Choroid plexus epithelial cell (primary cell): ENCODE data around the gene CSF2.

ENCODE experiments used
- DNase-seq: peaks from one replicate; pipeline ENCODE4 v3.0.0-alpha.2; 2010; ENCODE audit warnings: low read depth
- H3K4me3 ChIP-seq: 2 replicates; pipeline ENCODE4 v1.5.1; 2011; ENCODE audit warnings: low read depth, mild to moderate bottlenecking, control low read depth, low read length, moderate library complexity
- TF ChIP-seq, protein P1 (sequence below): conservative IDR thresholded peaks from 2 replicates; pipeline ENCODE4 v1.5.1; 2011; ENCODE audit warnings: low read depth, mild to moderate bottlenecking, control low read depth, inconsistent platforms, low read length, moderate library complexity

Gene CSF2

DNA sequence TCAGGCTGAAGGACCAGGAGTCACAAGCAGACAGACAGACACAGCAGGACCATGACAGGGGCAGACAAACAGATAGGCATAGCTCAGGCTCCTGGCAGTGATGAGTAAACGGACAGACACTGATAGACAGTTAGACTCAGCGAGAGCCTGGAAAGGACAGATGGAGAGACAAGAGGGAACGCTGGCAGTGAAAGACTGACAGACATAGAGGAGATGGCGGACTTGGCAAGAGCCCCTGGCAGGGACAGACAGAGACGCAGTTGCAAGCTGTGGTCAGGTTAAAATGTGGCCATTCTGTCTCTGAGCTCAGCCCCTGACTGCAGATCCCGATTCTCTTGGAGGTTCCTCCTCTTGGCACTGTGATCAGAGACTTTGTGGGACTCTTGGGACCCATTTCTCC, 13.6 kb downstream of the CSF2 start:
- TF ChIP-seq, protein P1, sequence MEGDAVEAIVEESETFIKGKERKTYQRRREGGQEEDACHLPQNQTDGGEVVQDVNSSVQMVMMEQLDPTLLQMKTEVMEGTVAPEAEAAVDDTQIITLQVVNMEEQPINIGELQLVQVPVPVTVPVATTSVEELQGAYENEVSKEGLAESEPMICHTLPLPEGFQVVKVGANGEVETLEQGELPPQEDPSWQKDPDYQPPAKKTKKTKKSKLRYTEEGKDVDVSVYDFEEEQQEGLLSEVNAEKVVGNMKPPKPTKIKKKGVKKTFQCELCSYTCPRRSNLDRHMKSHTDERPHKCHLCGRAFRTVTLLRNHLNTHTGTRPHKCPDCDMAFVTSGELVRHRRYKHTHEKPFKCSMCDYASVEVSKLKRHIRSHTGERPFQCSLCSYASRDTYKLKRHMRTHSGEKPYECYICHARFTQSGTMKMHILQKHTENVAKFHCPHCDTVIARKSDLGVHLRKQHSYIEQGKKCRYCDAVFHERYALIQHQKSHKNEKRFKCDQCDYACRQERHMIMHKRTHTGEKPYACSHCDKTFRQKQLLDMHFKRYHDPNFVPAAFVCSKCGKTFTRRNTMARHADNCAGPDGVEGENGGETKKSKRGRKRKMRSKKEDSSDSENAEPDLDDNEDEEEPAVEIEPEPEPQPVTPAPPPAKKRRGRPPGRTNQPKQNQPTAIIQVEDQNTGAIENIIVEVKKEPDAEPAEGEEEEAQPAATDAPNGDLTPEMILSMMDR = no peak
- DNase-seq = no peak
- H3K4me3 ChIP-seq = no peak overlapping the region

DNA sequence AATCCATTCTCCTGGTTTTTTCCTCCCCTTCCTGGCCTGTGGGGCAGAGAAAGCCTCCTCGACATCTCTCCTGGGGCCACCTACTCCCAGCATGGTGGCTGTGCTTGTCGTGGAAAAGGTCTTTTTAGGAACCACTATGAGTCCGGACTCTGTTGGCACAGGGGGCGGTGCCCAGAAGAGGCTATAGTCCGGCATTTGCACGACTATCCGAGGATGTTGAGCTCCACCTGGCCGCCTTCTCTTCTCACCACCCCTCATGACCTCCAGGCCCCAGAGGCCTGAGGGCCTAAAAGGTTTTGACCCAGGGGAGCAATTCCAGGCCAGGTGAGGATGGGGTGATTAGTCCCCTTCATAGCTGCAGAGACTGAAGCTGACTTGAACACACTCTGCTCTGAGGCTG, 14.1 kb downstream of the CSF2 start:
- TF ChIP-seq, protein P1 = no peak
- H3K4me3 ChIP-seq = no peak overlapping the region
- DNase-seq = no peak

DNA sequence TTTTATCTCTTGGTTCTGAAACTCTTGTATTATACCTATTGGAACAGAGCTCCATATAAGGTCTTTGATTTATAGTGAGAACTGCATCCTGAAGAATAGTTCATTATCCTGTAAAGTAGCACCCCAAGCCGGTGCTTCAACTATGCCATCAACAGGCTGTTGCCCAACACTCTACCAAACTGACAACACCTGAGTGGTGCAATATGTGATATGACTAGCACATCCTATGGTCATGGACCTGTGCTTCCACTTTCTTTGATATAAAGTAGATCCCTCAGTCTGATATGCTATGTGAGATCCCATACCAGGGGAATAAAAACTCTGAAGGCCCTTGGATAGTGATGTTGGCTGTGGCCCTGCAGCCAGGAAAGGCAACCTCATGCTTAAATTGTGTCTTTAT, 15.8 kb downstream of the CSF2 start:
- TF ChIP-seq, protein P1 = no peak
- no peak for DNase-seq
- no peak overlapping the region for H3K4me3 ChIP-seq

- TF ChIP-seq, protein P1 = no peak
- H3K4me3 ChIP-seq = no peak overlapping the region
- peak; percentile 82 for DNase-seq
Measured at GRCh38 chr5:132090107-132090506, 16.5 kb downstream of the CSF2 start.

DNA sequence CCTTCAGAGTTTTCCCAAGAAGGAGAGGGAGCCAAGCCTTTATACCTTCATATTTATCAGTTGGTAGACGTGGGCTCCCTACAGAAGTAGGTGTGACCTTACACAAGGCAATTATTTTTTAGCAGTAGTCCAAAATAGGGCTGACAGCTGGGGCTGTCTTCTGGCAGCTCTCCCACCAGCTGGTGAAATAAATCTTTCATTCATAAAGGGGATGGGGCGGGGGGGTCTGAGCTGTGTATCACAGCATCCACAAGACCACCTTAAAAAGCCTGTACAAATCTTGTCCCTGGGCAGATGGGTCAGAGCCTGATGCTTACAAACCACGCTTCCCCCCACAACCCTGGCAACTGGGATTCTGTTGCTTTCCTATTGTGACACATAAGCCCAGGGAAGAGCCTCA, 19.7 kb downstream of the CSF2 start:
- TF ChIP-seq, protein P1 = no peak
- no peak for DNase-seq
- no peak overlapping the region for H3K4me3 ChIP-seq

GRCh38 chr5:132094393-132095076, 20.9 kb downstream of the CSF2 start:
- peak; percentile 89 for DNase-seq
- TF ChIP-seq, protein P1 = no peak
- no peak overlapping the region for H3K4me3 ChIP-seq

GRCh38 chr5:132095077-132095410, 21.5 kb downstream of the CSF2 start:
- TF ChIP-seq, protein P1 = no peak
- no peak overlapping the region for H3K4me3 ChIP-seq
- DNase-seq = no peak
